SK-N-SH (cell line): ENCODE measurements around the gene SDK1. TPM values are rescaled to one million over a fixed set of nuclear protein-coding genes. Genes with fewer than 3 reads are reported as not detected.

Experiments
- CTCF ChIA-PET: fragments of 300-600, 350-600 bp; formaldehyde crosslinking; extraction: SDS; loops from one replicate; lab custom pipeline; 2021; lab: Yijun Ruan, JAX
- POLR2A ChIA-PET: fragments of 350-600 bp; sonication (Branson Sonifier 250); formaldehyde crosslinking; extraction: SDS; loops from one replicate; lab custom pipeline; 2020; ENCODE audit warnings: antibody characterized with exemption, inconsistent platforms; lab: Yijun Ruan, JAX
- DNase-seq: peaks from one replicate; pipeline ENCODE4 v3.0.0; 2012
- H2AFZ ChIP-seq: fragments of 200-600 bp; sonication (generic); 2 replicates; pipeline ENCODE4 v1.8.1; 2016; ENCODE audit warnings: antibody characterized with exemption, mild to moderate bottlenecking, low read depth
- H3F3A ChIP-seq: fragments of 200-600 bp; sonication (generic); replicated peaks from 2 replicates; pipeline ENCODE3; 2016; ENCODE audit warnings: antibody characterized with exemption, mild to moderate bottlenecking; ENCODE audit not compliant: insufficient read depth
- H3K27ac ChIP-seq, 2 experiments: fragments of 200-500 bp in 1 of 2; fragments of 200-600 bp in 1 of 2; sonication (Bioruptor generic) in 1 of 2; sonication (generic), shearing (Covaris generic) in 1 of 2; 2 replicates each; pipeline versions ENCODE4 v1.5.1 to v1.6.1; 2014 to 2016; ENCODE audit warnings: low read depth in 2 of 2, inconsistent platforms in 1 of 2, low read length in 1 of 2, mild to moderate bottlenecking in 1 of 2, mixed read lengths in 1 of 2
- H3K27me3 ChIP-seq: fragments of 200-600 bp; sonication (generic), shearing (Covaris generic); 2 replicates; pipeline ENCODE4 v1.6.1; 2016; ENCODE audit warnings: mixed run types; ENCODE audit not compliant: insufficient read depth
- H3K36me3 ChIP-seq, 2 experiments: fragments of 200-500 bp in 1 of 2; fragments of 200-600 bp in 1 of 2; sonication (Bioruptor generic) in 1 of 2; sonication (generic) in 1 of 2; replicated peaks in 1 of 2; 2 replicates each; pipeline versions ENCODE3 to v1.5.1; 2014 to 2016; ENCODE audit warnings: low read length in 1 of 2, mild to moderate bottlenecking in 1 of 2; ENCODE audit not compliant: insufficient read depth in 2 of 2, control insufficient read depth in 1 of 2
- H3K4me1 ChIP-seq, 2 experiments: fragments of 200-500 bp in 1 of 2; fragments of 200-600 bp in 1 of 2; sonication (Bioruptor generic) in 1 of 2; sonication (generic), shearing (Covaris generic) in 1 of 2; 2 replicates each; pipeline versions ENCODE4 v1.5.1 to v1.6.1; 2014 to 2016; ENCODE audit warnings: low read depth in 1 of 2, low read length in 1 of 2, mixed run types in 1 of 2; ENCODE audit not compliant: insufficient read depth in 2 of 2, control insufficient read depth in 1 of 2
- H3K4me2 ChIP-seq: fragments of 200-600 bp; sonication (generic), shearing (Covaris generic); 2 replicates; pipeline ENCODE4 v1.6.1; 2017; ENCODE audit warnings: mixed run types
- H3K4me3 ChIP-seq, 2 experiments: fragments of 200-500 bp in 1 of 2; fragments of 200-600 bp in 1 of 2; sonication (Bioruptor generic) in 1 of 2; sonication (generic), shearing (Covaris generic) in 1 of 2; 2 replicates each; pipeline versions ENCODE4 v1.5.1 to v1.8.1; 2014 to 2016; ENCODE audit warnings: low read depth in 2 of 2, inconsistent platforms in 1 of 2, low read length in 1 of 2, mild to moderate bottlenecking in 1 of 2, mixed read lengths in 1 of 2, moderate library complexity in 1 of 2
- H3K79me2 ChIP-seq: fragments of 200-600 bp; sonication (generic); 2 replicates; pipeline ENCODE4 v1.8.1; 2017; ENCODE audit warnings: mild to moderate bottlenecking; ENCODE audit not compliant: insufficient read depth
- H3K9ac ChIP-seq: fragments of 200-600 bp; sonication (generic); 2 replicates; pipeline ENCODE4 v1.6.1; 2017; ENCODE audit warnings: mixed run types
- H3K9me2 ChIP-seq: fragments of 200-600 bp; sonication (generic); 2 replicates; pipeline ENCODE4 v1.6.1; 2017; ENCODE audit warnings: mixed run types
- H3K9me3 ChIP-seq: fragments of 200-600 bp; sonication (generic); 2 replicates; pipeline ENCODE4 v1.6.1; 2017; ENCODE audit warnings: mixed run types, mild to moderate bottlenecking, moderate library complexity
- H4K20me1 ChIP-seq: fragments of 200-600 bp; sonication (generic); 2 replicates; pipeline ENCODE4 v1.6.1; 2017; ENCODE audit warnings: mild to moderate bottlenecking, mixed run types; ENCODE audit not compliant: insufficient read depth
- EP300 ChIP-seq, 2 experiments: IDR thresholded peaks; 2 replicates each; pipeline versions ENCODE4 v1.4.0 to v1.6.1; 2012; ENCODE audit warnings: borderline replicate concordance in 1 of 2, low read depth in 1 of 2, low read length in 1 of 2
- FOSL2 ChIP-seq: IDR thresholded peaks from 2 replicates; pipeline ENCODE4 v1.4.0; 2012; ENCODE audit warnings: low read depth, mild to moderate bottlenecking, moderate library complexity, borderline replicate concordance
- MXI1 ChIP-seq: IDR thresholded peaks from 2 replicates; pipeline ENCODE4 v1.6.1; 2012; ENCODE audit warnings: mild to moderate bottlenecking, low read depth, low read length, improper control_type of control experiment
- SMC3 ChIP-seq: IDR thresholded peaks from 2 replicates; pipeline ENCODE4 v1.6.1; 2012; ENCODE audit warnings: low read depth, low read length, improper control_type of control experiment
- TAF1 ChIP-seq: IDR thresholded peaks from 2 replicates; pipeline ENCODE4 v1.6.1; 2012; ENCODE audit warnings: low read depth, mild to moderate bottlenecking, low read length, moderate library complexity, borderline replicate concordance
- TEAD4 ChIP-seq: IDR thresholded peaks from 2 replicates; pipeline ENCODE4 v1.4.0; 2012; ENCODE audit warnings: mild to moderate bottlenecking, borderline replicate concordance; ENCODE audit not compliant: insufficient read depth
- WGBS: methylation state at CpG from one replicate; pipeline ENCODE4 v1.1.6; 2017; ENCODE audit warnings: low lambda C conversion rate; 5-methylcytosine and 5-hydroxymethylcytosine counted together
- polyA plus RNA-seq, 3 experiments: library from polyadenylated mRNA; depleted of rRNA; stranded (reverse); fragments of >200 nt; gene quantifications; 2 replicates each; pipeline ENCODE4 v1.2.3, GENCODE V29; 2012
- TF ChIP-seq, protein P1 (sequence below): fragments of 200-600 bp; sonication (generic); IDR thresholded peaks from 2 replicates; pipeline ENCODE4 v1.6.1; 2017; ENCODE audit warnings: antibody characterized with exemption, mild to moderate bottlenecking, moderate library complexity
- TF ChIP-seq, protein P2 (sequence below): IDR thresholded peaks from 2 replicates; pipeline ENCODE4 v1.6.1; 2012; ENCODE audit warnings: mild to moderate bottlenecking, low read depth, low read length, moderate library complexity
- TF ChIP-seq, protein P3 (sequence below): fragments of 150-350 bp; IDR thresholded peaks from 2 replicates; pipeline ENCODE4 v1.6.1; 2017; ENCODE audit warnings: antibody characterized with exemption, low read length, low read depth, borderline replicate concordance
- TF ChIP-seq, protein P4 (sequence below): IDR thresholded peaks from 2 replicates; pipeline ENCODE4 v1.4.0; 2012; ENCODE audit warnings: low read depth

Gene SDK1
- polyA plus RNA-seq, 1 of the 3 experiments (the other 2 are of a cell fraction), result 1.2 TPM

DNA sequence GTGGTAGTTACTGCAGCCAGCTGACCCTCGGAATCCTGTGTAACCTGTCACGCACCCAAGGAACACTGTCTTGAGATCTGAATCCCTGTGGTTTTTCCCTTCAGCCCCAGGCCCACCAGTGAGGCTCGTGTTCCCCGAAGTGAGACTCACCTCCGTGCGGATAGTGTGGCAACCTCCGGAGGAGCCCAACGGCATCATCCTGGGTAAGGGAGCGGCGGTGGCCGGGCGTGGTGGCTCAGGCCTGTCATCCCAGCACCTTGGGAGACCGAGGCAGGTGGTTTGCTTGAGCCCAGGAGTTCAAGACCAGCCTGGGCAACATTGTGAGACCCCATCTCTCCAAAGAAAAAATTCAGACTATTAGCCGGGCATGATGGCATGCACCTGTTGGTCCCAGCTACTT, 831.2 kb downstream of the SDK1 start:
- Histone ChIP-seq H3K4me2 (no peak overlapping the region), H4K20me1 (no peaks in the 10 kb centered on the region), H3K4me1 (peaks cover 0 to 27% of the 10 kb centered on the region in 2 experiments; a peak in 1 of 4 replicates), H3K9me2 (no peaks in the 10 kb centered on the region), H3K9me3 (no peaks in the 10 kb centered on the region), H3K9ac (no peak overlapping the region), H3K36me3 (no peaks in the 10 kb centered on the region), H3K4me3 (no peak overlapping the region), H3K27me3 (no peaks in the 10 kb centered on the region), H3F3A (no peaks in the 10 kb centered on the region), H3K27ac (no peak overlapping the region), H3K79me2 (no peaks in the 10 kb centered on the region), H2AFZ (no peak overlapping the region)
- ChIA-PET CTCF (interaction anchor here (1.0 to 1.4 kb wide), 2 partner anchors 31 to 56 kb away, joined by 3 read pairs; no protein-coding TSS in a partner anchor), POLR2A (no interaction called here)
- DNase-seq, result no peak
- 63% methylated on average over 14 of the region's 14 CpGs for WGBS
- no peak for TF ChIP-seq TAF1
- TF ChIP-seq, protein P1, sequence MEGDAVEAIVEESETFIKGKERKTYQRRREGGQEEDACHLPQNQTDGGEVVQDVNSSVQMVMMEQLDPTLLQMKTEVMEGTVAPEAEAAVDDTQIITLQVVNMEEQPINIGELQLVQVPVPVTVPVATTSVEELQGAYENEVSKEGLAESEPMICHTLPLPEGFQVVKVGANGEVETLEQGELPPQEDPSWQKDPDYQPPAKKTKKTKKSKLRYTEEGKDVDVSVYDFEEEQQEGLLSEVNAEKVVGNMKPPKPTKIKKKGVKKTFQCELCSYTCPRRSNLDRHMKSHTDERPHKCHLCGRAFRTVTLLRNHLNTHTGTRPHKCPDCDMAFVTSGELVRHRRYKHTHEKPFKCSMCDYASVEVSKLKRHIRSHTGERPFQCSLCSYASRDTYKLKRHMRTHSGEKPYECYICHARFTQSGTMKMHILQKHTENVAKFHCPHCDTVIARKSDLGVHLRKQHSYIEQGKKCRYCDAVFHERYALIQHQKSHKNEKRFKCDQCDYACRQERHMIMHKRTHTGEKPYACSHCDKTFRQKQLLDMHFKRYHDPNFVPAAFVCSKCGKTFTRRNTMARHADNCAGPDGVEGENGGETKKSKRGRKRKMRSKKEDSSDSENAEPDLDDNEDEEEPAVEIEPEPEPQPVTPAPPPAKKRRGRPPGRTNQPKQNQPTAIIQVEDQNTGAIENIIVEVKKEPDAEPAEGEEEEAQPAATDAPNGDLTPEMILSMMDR, result no peak
- TF ChIP-seq, protein P2, sequence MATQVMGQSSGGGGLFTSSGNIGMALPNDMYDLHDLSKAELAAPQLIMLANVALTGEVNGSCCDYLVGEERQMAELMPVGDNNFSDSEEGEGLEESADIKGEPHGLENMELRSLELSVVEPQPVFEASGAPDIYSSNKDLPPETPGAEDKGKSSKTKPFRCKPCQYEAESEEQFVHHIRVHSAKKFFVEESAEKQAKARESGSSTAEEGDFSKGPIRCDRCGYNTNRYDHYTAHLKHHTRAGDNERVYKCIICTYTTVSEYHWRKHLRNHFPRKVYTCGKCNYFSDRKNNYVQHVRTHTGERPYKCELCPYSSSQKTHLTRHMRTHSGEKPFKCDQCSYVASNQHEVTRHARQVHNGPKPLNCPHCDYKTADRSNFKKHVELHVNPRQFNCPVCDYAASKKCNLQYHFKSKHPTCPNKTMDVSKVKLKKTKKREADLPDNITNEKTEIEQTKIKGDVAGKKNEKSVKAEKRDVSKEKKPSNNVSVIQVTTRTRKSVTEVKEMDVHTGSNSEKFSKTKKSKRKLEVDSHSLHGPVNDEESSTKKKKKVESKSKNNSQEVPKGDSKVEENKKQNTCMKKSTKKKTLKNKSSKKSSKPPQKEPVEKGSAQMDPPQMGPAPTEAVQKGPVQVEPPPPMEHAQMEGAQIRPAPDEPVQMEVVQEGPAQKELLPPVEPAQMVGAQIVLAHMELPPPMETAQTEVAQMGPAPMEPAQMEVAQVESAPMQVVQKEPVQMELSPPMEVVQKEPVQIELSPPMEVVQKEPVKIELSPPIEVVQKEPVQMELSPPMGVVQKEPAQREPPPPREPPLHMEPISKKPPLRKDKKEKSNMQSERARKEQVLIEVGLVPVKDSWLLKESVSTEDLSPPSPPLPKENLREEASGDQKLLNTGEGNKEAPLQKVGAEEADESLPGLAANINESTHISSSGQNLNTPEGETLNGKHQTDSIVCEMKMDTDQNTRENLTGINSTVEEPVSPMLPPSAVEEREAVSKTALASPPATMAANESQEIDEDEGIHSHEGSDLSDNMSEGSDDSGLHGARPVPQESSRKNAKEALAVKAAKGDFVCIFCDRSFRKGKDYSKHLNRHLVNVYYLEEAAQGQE, result no peak
- TF ChIP-seq FOSL2, result no peak
- TF ChIP-seq, protein P3, sequence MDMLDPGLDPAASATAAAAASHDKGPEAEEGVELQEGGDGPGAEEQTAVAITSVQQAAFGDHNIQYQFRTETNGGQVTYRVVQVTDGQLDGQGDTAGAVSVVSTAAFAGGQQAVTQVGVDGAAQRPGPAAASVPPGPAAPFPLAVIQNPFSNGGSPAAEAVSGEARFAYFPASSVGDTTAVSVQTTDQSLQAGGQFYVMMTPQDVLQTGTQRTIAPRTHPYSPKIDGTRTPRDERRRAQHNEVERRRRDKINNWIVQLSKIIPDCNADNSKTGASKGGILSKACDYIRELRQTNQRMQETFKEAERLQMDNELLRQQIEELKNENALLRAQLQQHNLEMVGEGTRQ, result no peak
- TF ChIP-seq, protein P4, sequence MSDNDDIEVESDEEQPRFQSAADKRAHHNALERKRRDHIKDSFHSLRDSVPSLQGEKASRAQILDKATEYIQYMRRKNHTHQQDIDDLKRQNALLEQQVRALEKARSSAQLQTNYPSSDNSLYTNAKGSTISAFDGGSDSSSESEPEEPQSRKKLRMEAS, result no peak
- TF ChIP-seq TEAD4, result no peak
- TF ChIP-seq MXI1, result no peak
- TF ChIP-seq SMC3, result no peak
- no peak for TF ChIP-seq EP300 (IDR thresholded peaks at IDR 0.05; ENCODE audit: borderline replicate concordance in 1 of 2, low read depth in 1 of 2, low read length in 1 of 2)
